BJ (cell line): Measurements from ENCODE around the gene NPAS3. TPM values are rescaled to one million over a fixed set of nuclear protein-coding genes. Genes with fewer than 3 reads are reported as not detected.

ENCODE experiments used
- CTCF ChIA-PET: fragments of 350-600 bp; formaldehyde crosslinking; extraction: SDS; loops from one replicate; lab custom pipeline; 2021; ENCODE audit warnings: antibody characterized with exemption, inconsistent platforms; lab: Yijun Ruan, JAX
- POLR2A ChIA-PET: fragments of 300-600 bp; sonication (Branson Sonifier 250); formaldehyde crosslinking; extraction: SDS; loops from one replicate; lab custom pipeline; 2021; ENCODE audit warnings: antibody characterized with exemption; lab: Charles Lee
- DNase-seq: peaks from one replicate; pipeline ENCODE4 v3.0.0-alpha.2; 2011; ENCODE audit warnings: low read depth
- H3K27me3 ChIP-seq: 2 replicates; pipeline ENCODE4 v1.6.0; 2011; ENCODE audit warnings: low read length; ENCODE audit not compliant: control insufficient read depth, insufficient read depth
- H3K36me3 ChIP-seq: 2 replicates; pipeline ENCODE4 v1.5.1; 2011; ENCODE audit warnings: low read length; ENCODE audit not compliant: control insufficient read depth, insufficient read depth
- H3K4me3 ChIP-seq: 2 replicates; pipeline ENCODE4 v1.5.1; 2011; ENCODE audit warnings: low read depth, mild to moderate bottlenecking, control low read depth, low read length
- CTCF ChIP-seq: IDR thresholded peaks from 2 replicates; pipeline ENCODE4 v1.5.1; 2011; ENCODE audit warnings: low read depth, mild to moderate bottlenecking, control low read depth, inconsistent platforms, low read length, moderate library complexity; ENCODE audit not compliant: insufficient read depth
- polyA minus RNA-seq: library from RNA; depleted of rRNA, polyadenylated mRNA; stranded (reverse); fragments of >200 nt; gene quantifications from 2 replicates; pipeline ENCODE4 v1.2.3, GENCODE V29; 2011; rRNA and poly(A)+ RNA removed
- polyA plus RNA-seq: library from polyadenylated mRNA; depleted of rRNA; stranded (reverse); fragments of >200 nt; gene quantifications from 2 replicates; pipeline ENCODE4 v1.2.3, GENCODE V29; 2011; rRNA removed

The NPAS3 gene
- polyA plus RNA-seq (0.04 and 0.09 TPM in 2 replicates), polyA minus RNA-seq (0.05 and 0.33 TPM in 2 replicates)

GRCh38 chr14:32938719-32939253 is at the start of gene NPAS3:
Gene NPAS3 (plus strand): TSS chr14:32938879.
- no peak for TF ChIP-seq CTCF
- Histone ChIP-seq H3K4me3 (peak within 1 kb of the TSS; percentile 56), H3K36me3 (no peaks in the 10 kb centered on the region), H3K27me3 (peaks cover 29% of the 10 kb centered on the region)
- no peak for DNase-seq
- POLR2A ChIA-PET = no interaction called here
- CTCF ChIA-PET = interaction anchor here (0.6 to 1.5 kb wide), 3 partner anchors 215 to 363 kb away, joined by 3 to 4 read pairs (median 3); no protein-coding TSS in a partner anchor

DNA sequence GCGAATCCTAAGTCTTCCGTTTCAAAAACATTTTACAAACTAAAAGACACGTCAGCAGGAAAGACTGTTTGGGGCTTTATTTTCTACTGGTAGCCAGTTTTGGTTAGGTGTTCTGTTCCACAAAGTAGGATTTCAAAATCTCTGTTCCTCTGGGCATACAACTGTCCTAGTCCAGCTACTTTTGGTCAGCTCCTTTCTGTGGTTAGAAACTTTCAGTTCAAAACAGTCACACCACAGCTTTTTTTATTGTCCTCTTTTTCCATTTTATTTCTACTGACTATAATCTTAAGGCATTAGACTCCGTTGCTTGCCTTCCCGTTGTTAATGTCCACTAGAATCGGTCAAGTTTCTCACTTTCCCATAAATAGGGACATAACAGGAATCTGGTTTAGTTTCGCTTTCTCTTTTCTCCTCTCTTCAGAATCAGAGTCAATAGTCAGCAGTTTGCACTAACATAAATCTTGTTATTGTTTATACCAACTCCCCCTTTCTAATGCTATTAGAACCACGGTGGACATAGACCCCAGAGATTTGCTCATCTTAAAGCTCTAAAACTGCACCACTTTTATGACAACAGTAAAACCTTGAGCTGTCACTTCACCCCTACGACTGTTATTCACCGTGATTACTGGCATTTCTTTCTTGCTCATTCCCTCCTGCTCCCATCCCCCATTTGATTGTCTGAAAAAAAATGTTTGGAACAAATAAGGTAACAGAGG is 41.5 kb upstream of the NPAS3 start:
- peak; percentile 21 for DNase-seq
- peaks cover under 1% of the 10 kb centered on the region; the same call in 1 of the 2 replicates for H3K27me3 ChIP-seq
- no peak for TF ChIP-seq CTCF
- ChIA-PET POLR2A (interaction anchor here (0.6 kb wide), 1 partner anchor 72 kb away, joined by 3 read pairs; no protein-coding TSS in a partner anchor), CTCF (interaction anchor here (0.6 to 0.9 kb wide), 2 partner anchors 10 to 346 kb away, joined by 3 read pairs; no protein-coding TSS in a partner anchor)
- no peaks in the 10 kb centered on the region for H3K36me3 ChIP-seq
- H3K4me3 ChIP-seq = peak overlapping the region; percentile 52

GRCh38 chr14:32897698-32898064 is 41.0 kb upstream of the NPAS3 start:
- no peak for DNase-seq
- Histone ChIP-seq H3K4me3 (peak overlapping the region; percentile 52), H3K36me3 (no peaks in the 10 kb centered on the region), H3K27me3 (no peaks in the 10 kb centered on the region)
- POLR2A ChIA-PET = no interaction called here
- no peak for TF ChIP-seq CTCF
- CTCF ChIA-PET = interaction anchor here (0.9 kb wide), 1 partner anchor 10 kb away, joined by 3 read pairs; no protein-coding TSS in a partner anchor

- Histone ChIP-seq H3K27me3 (no peaks in the 10 kb centered on the region), H3K4me3 (no peak overlapping the region), H3K36me3 (no peaks in the 10 kb centered on the region)
- ChIA-PET POLR2A (no interaction called here), CTCF (no interaction called here)
- TF ChIP-seq CTCF = no peak
- no peak for DNase-seq
These were observed 39.8 kb upstream of the NPAS3 start for GRCh38 chr14:32898876-32899275.

GRCh38 chr14:32900547-32900946 is 38.1 kb upstream of the NPAS3 start:
- H3K27me3 ChIP-seq = no peaks in the 10 kb centered on the region
- CTCF ChIA-PET = interaction anchor here (0.7 to 1.3 kb wide), 2 partner anchors 10 to 1035 kb away, joined by 3 to 4 read pairs; no protein-coding TSS in a partner anchor
- H3K36me3 ChIP-seq = no peaks in the 10 kb centered on the region
- DNase-seq = no peak
- POLR2A ChIA-PET = no interaction called here
- TF ChIP-seq CTCF = no peak
- no peak overlapping the region for H3K4me3 ChIP-seq
